Sigmoid colon (tissue), 3 donors: ENCODE measurements around the gene CHD3.

Source experiments
- POLR2A ChIP-seq, 2 donors: fragments of 450-650 bp; IDR thresholded peaks; one replicate each; pipeline ENCODE4 v1.6.1; 2016; ENCODE audit warnings: antibody characterized with exemption in 2 of 2, mild to moderate bottlenecking in 2 of 2, moderate library complexity in 2 of 2
- TF ChIP-seq, protein P1 (sequence below), 4 experiments: fragments of 450-650 bp in 3 of 4; fragments of 200-600 bp in 1 of 4; IDR thresholded peaks; one replicate each; pipeline ENCODE4 v1.5.1; 2016 to 2019; ENCODE audit warnings: antibody characterized with exemption in 4 of 4, mild to moderate bottlenecking in 3 of 4, moderate library complexity in 2 of 4

DNA sequence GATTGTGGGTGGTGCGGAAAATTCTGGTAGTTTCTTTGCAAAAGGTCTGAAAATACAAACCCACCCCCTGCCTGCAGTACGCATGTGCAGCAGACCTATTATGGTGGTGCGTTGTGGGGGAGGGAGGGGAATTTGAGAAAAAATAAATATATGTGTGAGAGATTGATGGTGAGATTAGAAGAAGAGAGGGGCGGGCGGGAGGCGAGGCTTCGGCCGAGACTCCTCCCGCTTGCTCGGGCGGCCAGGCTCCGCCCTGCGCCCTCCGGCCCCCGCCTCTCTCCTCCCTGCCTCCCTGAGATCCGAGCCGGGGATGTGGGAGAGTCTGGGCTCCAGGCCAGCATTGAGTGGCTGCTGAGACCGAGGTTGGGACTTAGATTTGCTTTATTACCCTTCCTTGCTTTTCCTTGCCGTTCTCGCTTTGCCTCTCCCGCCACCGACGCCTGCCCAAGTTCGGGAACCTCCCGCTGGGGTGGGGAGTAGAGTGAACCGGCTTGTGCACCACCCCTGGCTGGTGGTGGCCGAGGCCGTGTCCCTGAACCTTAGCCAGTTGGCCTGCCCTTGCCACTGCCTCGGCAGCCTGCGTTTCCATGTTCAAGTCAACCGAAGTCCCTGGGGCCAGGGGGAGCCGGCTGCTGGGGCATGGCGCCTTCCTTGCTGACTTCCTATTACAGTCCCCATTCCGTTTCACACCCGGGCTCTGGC lies 956 bp upstream of the CHD3 start:
- TF ChIP-seq, protein P1, sequence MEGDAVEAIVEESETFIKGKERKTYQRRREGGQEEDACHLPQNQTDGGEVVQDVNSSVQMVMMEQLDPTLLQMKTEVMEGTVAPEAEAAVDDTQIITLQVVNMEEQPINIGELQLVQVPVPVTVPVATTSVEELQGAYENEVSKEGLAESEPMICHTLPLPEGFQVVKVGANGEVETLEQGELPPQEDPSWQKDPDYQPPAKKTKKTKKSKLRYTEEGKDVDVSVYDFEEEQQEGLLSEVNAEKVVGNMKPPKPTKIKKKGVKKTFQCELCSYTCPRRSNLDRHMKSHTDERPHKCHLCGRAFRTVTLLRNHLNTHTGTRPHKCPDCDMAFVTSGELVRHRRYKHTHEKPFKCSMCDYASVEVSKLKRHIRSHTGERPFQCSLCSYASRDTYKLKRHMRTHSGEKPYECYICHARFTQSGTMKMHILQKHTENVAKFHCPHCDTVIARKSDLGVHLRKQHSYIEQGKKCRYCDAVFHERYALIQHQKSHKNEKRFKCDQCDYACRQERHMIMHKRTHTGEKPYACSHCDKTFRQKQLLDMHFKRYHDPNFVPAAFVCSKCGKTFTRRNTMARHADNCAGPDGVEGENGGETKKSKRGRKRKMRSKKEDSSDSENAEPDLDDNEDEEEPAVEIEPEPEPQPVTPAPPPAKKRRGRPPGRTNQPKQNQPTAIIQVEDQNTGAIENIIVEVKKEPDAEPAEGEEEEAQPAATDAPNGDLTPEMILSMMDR (IDR thresholded peaks at IDR 0.05): no peak
- TF ChIP-seq POLR2A (IDR thresholded peaks at IDR 0.05): peak in 1 of 2 donors; percentile 51
